GM19395 (cell line): ENCODE measurements around the gene TCEA2.

Experiments
- ATAC-seq: cut with Tn5 transposase; IDR thresholded peaks from one replicate; pipeline ENCODE4 v1.9.1; 2021; ENCODE audit warnings: mild to moderate bottlenecking, moderate library complexity; ENCODE audit not compliant: unreplicated experiment

TCEA2 gene

GRCh38 chr20:64119681-64120341, 56.8 kb downstream of the TCEA2 start:
- ATAC-seq: no peak

DNA sequence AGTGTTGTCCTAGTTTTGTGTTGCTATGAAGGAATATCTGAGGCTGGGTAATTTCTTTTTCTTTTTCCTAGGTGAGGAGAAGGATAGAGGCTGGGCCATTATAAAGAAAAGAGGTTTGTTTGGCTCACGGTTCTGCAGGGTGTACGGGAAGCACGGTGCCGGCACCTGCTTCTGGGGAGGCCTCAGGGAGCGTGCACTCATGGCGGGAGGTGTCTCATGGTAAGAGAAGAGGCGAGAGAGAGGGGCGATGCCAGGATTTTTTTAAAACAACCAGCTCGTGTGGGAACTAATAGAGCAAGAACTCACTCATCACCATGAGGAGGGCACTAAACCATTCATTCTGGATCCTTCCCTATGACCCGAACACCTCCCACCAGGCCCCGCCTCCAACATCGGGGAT, 58.6 kb downstream of the TCEA2 start:
- ATAC-seq: no peak
